HEK293 (cell line): Measurements from ENCODE around the gene TSBP1.
A peak's percentile ranks its signal among the peaks of the same experiment; 100 is the strongest.

Experiments used
- CTCF ChIA-PET: fragments of 350-600 bp; formaldehyde crosslinking; extraction: SDS; loops from one replicate; lab custom pipeline; 2021; ENCODE audit warnings: antibody characterized with exemption; lab: Yijun Ruan, JAX
- POLR2A ChIA-PET: fragments of 300-600 bp; formaldehyde crosslinking; extraction: SDS; loops from one replicate; lab custom pipeline; 2020; ENCODE audit warnings: antibody characterized with exemption, inconsistent platforms; lab: Yijun Ruan, JAX
- H3K27ac ChIP-seq: fragments of 200-500 bp; sonication (Bioruptor generic); 2 replicates; pipeline ENCODE4 v1.5.1; 2014; ENCODE audit warnings: low read depth, low read length, control low read depth, inconsistent platforms; ENCODE audit errors: extremely low read depth
- H3K36me3 ChIP-seq, 2 experiments: fragments of 200-500 bp in 1 of 2; sonication (Bioruptor generic) in 1 of 2; 1 replicate in 1 of 2; 2 replicates in 1 of 2; pipeline ENCODE4 v1.5.1; 2014 to 2017; ENCODE audit warnings: inconsistent platforms in 2 of 2, low read length in 2 of 2; ENCODE audit not compliant: control insufficient read depth in 2 of 2, insufficient read depth in 1 of 2
- H3K4me1 ChIP-seq: fragments of 200-500 bp; sonication (Bioruptor generic); 2 replicates; pipeline ENCODE4 v1.5.1; 2014; ENCODE audit warnings: mild to moderate bottlenecking, low read length, inconsistent platforms; ENCODE audit not compliant: control insufficient read depth, insufficient read depth
- H3K4me3 ChIP-seq: 2 replicates; pipeline ENCODE4 v1.5.1; 2011; ENCODE audit warnings: low read depth, mild to moderate bottlenecking, control low read depth, low read length, moderate library complexity
- H3K9me3 ChIP-seq: fragments of 200-500 bp; sonication (Bioruptor generic); 2 replicates; pipeline ENCODE4 v1.5.1; 2014; ENCODE audit warnings: low read depth, low read length, inconsistent platforms; ENCODE audit not compliant: control insufficient read depth, insufficient read depth
- ATF2 ChIP-seq: fragments of 450-650 bp; formaldehyde crosslinking; IDR thresholded peaks from 2 replicates; pipeline ENCODE4 v1.5.1; 2016; ENCODE audit warnings: missing biosample characterization, missing genetic modification characterization, low read depth
- BCL11A ChIP-seq: fragments of 450-650 bp; formaldehyde crosslinking; IDR thresholded peaks from 2 replicates; pipeline ENCODE4 v1.5.1; 2016; ENCODE audit warnings: low read depth, missing biosample characterization, missing genetic modification characterization
- OSR2 ChIP-seq: fragments of 450-650 bp; formaldehyde crosslinking; IDR thresholded peaks from 2 replicates; pipeline ENCODE4 v1.5.1; 2016; ENCODE audit warnings: missing biosample characterization, missing genetic modification characterization
- ZBTB48 ChIP-seq: fragments of 450-650 bp; formaldehyde crosslinking; IDR thresholded peaks from 2 replicates; pipeline ENCODE4 v1.5.1; 2016; ENCODE audit warnings: missing biosample characterization, missing genetic modification characterization
- ZBTB49 ChIP-seq: fragments of 450-650 bp; formaldehyde crosslinking; IDR thresholded peaks from 2 replicates; pipeline ENCODE4 v1.5.1; 2016; ENCODE audit warnings: missing biosample characterization, missing genetic modification characterization, low read depth
- ZNF140 ChIP-seq: fragments of 450-650 bp; formaldehyde crosslinking; IDR thresholded peaks from 2 replicates; pipeline ENCODE4 v1.5.1; 2016; ENCODE audit warnings: missing biosample characterization, missing genetic modification characterization
- ZNF529 ChIP-seq: fragments of 450-650 bp; formaldehyde crosslinking; IDR thresholded peaks from 2 replicates; pipeline ENCODE4 v1.5.1; 2017; ENCODE audit warnings: missing genetic modification characterization, missing biosample characterization; ENCODE audit not compliant: insufficient replicate concordance
- ZNF645 ChIP-seq: fragments of 450-650 bp; formaldehyde crosslinking; IDR thresholded peaks from 2 replicates; pipeline ENCODE4; 2016; ENCODE audit warnings: missing biosample characterization, missing genetic modification characterization
- ZNF664 ChIP-seq: fragments of 450-650 bp; formaldehyde crosslinking; IDR thresholded peaks from 2 replicates; pipeline ENCODE4 v1.5.1; 2016; ENCODE audit warnings: missing biosample characterization, missing genetic modification characterization
- ZSCAN16 ChIP-seq: fragments of 450-650 bp; formaldehyde crosslinking; IDR thresholded peaks from 2 replicates; pipeline ENCODE4 v1.5.1; 2016; ENCODE audit warnings: missing biosample characterization, missing genetic modification characterization
- TF ChIP-seq, protein P1 (sequence below): fragments of 450-650 bp; IDR thresholded peaks from 2 replicates; pipeline ENCODE4 v1.5.1; 2018; ENCODE audit warnings: missing biosample characterization, missing genetic modification characterization

Gene TSBP1

DNA sequence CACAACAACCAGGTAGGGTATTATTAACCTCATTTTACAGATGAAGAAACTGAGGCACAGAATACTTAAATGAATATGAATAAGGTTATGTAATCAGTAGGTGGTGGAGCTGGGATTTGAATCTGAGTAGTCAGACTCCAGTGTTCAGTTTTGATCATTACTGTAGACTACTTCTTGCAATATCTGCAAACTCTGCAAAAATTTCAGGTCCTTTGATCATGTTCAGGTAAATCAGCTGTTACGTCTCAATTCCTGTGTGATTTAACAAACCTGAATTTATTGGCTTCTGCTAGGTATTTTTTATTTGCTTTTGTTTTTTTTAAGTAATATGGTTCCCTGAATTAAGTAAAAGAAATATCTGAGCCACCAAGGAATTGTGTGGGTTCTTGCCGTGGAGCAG, 77.1 kb downstream of the TSBP1 start:
- no peaks in the 10 kb centered on the region for H3K36me3 ChIP-seq
- H3K4me1 ChIP-seq: no peaks in the 10 kb centered on the region; the same call in 1 of the 2 replicates
- ChIA-PET POLR2A (interaction anchor here (0.8 kb wide), 1 partner anchor 13 kb away, joined by 3 read pairs; no protein-coding TSS in a partner anchor), CTCF (no interaction called here)
- no peaks in the 10 kb centered on the region for H3K9me3 ChIP-seq
- H3K4me3 ChIP-seq: no peak overlapping the region
- TF ChIP-seq, protein P1, sequence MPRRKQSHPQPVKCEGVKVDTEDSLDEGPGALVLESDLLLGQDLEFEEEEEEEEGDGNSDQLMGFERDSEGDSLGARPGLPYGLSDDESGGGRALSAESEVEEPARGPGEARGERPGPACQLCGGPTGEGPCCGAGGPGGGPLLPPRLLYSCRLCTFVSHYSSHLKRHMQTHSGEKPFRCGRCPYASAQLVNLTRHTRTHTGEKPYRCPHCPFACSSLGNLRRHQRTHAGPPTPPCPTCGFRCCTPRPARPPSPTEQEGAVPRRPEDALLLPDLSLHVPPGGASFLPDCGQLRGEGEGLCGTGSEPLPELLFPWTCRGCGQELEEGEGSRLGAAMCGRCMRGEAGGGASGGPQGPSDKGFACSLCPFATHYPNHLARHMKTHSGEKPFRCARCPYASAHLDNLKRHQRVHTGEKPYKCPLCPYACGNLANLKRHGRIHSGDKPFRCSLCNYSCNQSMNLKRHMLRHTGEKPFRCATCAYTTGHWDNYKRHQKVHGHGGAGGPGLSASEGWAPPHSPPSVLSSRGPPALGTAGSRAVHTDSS: no peak
- TF ChIP-seq ZBTB49 (tag by site-specific recombination) (no peak), ZSCAN16 (tag by site-specific recombination) (no peak), ZBTB48 (no peak), OSR2 (no peak), ZNF529 (tag by site-specific recombination) (no peak)
- no peak overlapping the region for H3K27ac ChIP-seq

GRCh38 chr6:32293695-32294094, 78.0 kb downstream of the TSBP1 start:
- Histone ChIP-seq H3K4me1 (no peaks in the 10 kb centered on the region; the same call in 1 of the 2 replicates), H3K4me3 (no peak overlapping the region), H3K27ac (no peak overlapping the region), H3K36me3 (no peaks in the 10 kb centered on the region), H3K9me3 (no peaks in the 10 kb centered on the region)
- no peak for TF ChIP-seq BCL11A (tag by site-specific recombination)
- TF ChIP-seq ATF2 (tag by site-specific recombination): peak; percentile 39; the same call in 1 of the 2 replicates
- CTCF ChIA-PET: no interaction called here
- POLR2A ChIA-PET: interaction anchor here (0.8 kb wide), 1 partner anchor 14 kb away, joined by 3 read pairs; no protein-coding TSS in a partner anchor

DNA sequence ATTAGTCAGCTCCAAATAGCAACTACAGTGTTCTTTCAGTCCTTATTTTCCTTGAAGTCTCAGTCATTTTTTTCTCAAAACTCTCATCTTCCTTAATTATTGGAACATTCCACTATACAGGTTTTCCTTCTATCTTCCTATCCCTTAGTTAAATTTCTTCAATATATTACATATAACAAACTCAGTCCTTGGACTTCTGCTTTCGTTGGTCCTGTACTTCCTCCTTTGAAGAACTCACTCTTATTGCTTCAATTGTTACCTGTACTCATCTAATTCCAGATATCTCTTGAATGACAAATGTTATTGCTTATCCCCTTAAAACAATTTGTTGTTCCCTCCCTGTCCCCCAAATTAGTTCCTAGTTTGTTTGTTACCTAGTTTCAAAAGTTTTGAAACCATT, 80.2 kb downstream of the TSBP1 start:
- Histone ChIP-seq H3K36me3 (no peaks in the 10 kb centered on the region), H3K9me3 (no peaks in the 10 kb centered on the region)
- TF ChIP-seq ZNF645: no peak
- no peak for TF ChIP-seq ZNF664 (tag by site-specific recombination)
- no peak for TF ChIP-seq ZNF140 (tag by site-specific recombination)
- TF ChIP-seq, all 188 proteins: peak for 0
- no peak overlapping the region for H3K4me3 ChIP-seq
- ChIA-PET POLR2A (no interaction called here), CTCF (no interaction called here)
- H3K4me1 ChIP-seq: no peaks in the 10 kb centered on the region; the same call in 1 of the 2 replicates
- H3K27ac ChIP-seq: no peak overlapping the region
